ENCODE results near the gene PHF21B. TPM values are rescaled to one million over a fixed set of nuclear protein-coding genes. Genes with fewer than 3 reads are reported as not detected.

Gene PHF21B
- total and polyA plus RNA-seq, 2 donors (not counting 1 experiment from before 2014, with no cell fraction given) = 0.17 TPM; not detected in 1

GRCh38 chr22:44913198-44913983 lies 96.4 kb downstream of the PHF21B start:
- DNase-seq (ENCODE audit: low read depth in 2 of 2) = no peak
- Histone ChIP-seq H3K4me1 (ENCODE audit: control insufficient read depth, extremely low read depth, insufficient read depth, low read length) (no peaks in the 10 kb centered on the region), H3K36me3 (ENCODE audit: control insufficient read depth, insufficient read depth, low read length) (no peaks in the 10 kb centered on the region), H2AFZ (ENCODE audit: low read length) (no peak overlapping the region), H4K20me1 (ENCODE audit: control insufficient read depth, extremely low read depth, insufficient read depth, low read length) (no peaks in the 10 kb centered on the region), H3K4me3 (replicated peaks in 1 of 4; ENCODE audit: control extremely low read depth in 1 of 4, insufficient read depth in 1 of 4, low read depth in 3 of 4, low read length in 4 of 4) (no peak overlapping the region), H3K79me2 (ENCODE audit: control insufficient read depth, insufficient read depth, low read length) (no peaks in the 10 kb centered on the region), H3K27ac (ENCODE audit: insufficient read depth, low read length) (no peak overlapping the region), H3K9ac (ENCODE audit: insufficient read depth, low read length) (no peak overlapping the region), H3K9me3 (ENCODE audit: control insufficient read depth, insufficient read depth, low read depth, low read length) (no peaks in the 10 kb centered on the region), H3K4me2 (ENCODE audit: extremely low read depth, insufficient read depth, low read length) (no peak overlapping the region), H3K27me3 (ENCODE audit: control insufficient read depth, insufficient read depth, low read length) (no peaks in the 10 kb centered on the region)
- TF ChIP-seq EZH2 (IDR thresholded peaks at IDR 0.05; ENCODE audit: low read length, missing control alignments) (no peak), CTCF (conservative IDR thresholded peaks at IDR 0.05 in 1 of 2, IDR thresholded peaks at IDR 0.05 in 1 of 2; ENCODE audit: low read depth in 1 of 2, low read length in 2 of 2) (no peak)

- no peaks in the 10 kb centered on the region for H3K79me2 ChIP-seq (ENCODE audit: control insufficient read depth, insufficient read depth, low read length)
- H3K9ac ChIP-seq (ENCODE audit: insufficient read depth, low read length) = no peak overlapping the region
- no peaks in the 10 kb centered on the region for H3K27me3 ChIP-seq (ENCODE audit: control insufficient read depth, insufficient read depth, low read length)
- H3K4me1 ChIP-seq (ENCODE audit: control insufficient read depth, extremely low read depth, insufficient read depth, low read length) = no peaks in the 10 kb centered on the region
- H3K4me3 ChIP-seq (replicated peaks in 1 of 4; ENCODE audit: control extremely low read depth in 1 of 4, insufficient read depth in 1 of 4, low read depth in 3 of 4, low read length in 4 of 4) = no peak overlapping the region
- H3K36me3 ChIP-seq (ENCODE audit: control insufficient read depth, insufficient read depth, low read length) = no peaks in the 10 kb centered on the region
- no peaks in the 10 kb centered on the region for H3K9me3 ChIP-seq (ENCODE audit: control insufficient read depth, insufficient read depth, low read depth, low read length)
- no peak overlapping the region for H3K4me2 ChIP-seq (ENCODE audit: extremely low read depth, insufficient read depth, low read length)
- TF ChIP-seq CTCF (conservative IDR thresholded peaks at IDR 0.05 in 1 of 2, IDR thresholded peaks at IDR 0.05 in 1 of 2; ENCODE audit: low read depth in 1 of 2, low read length in 2 of 2) (no peak), EZH2 (IDR thresholded peaks at IDR 0.05; ENCODE audit: low read length, missing control alignments) (no peak)
- H3K27ac ChIP-seq (ENCODE audit: insufficient read depth, low read length) = no peak overlapping the region
- no peak for DNase-seq (ENCODE audit: low read depth in 2 of 2)
- H4K20me1 ChIP-seq (ENCODE audit: control insufficient read depth, extremely low read depth, insufficient read depth, low read length) = no peaks in the 10 kb centered on the region
- H2AFZ ChIP-seq (ENCODE audit: low read length) = no peak overlapping the region
These were observed 100.6 kb downstream of the PHF21B start for GRCh38 chr22:44909241-44909640.

DNA sequence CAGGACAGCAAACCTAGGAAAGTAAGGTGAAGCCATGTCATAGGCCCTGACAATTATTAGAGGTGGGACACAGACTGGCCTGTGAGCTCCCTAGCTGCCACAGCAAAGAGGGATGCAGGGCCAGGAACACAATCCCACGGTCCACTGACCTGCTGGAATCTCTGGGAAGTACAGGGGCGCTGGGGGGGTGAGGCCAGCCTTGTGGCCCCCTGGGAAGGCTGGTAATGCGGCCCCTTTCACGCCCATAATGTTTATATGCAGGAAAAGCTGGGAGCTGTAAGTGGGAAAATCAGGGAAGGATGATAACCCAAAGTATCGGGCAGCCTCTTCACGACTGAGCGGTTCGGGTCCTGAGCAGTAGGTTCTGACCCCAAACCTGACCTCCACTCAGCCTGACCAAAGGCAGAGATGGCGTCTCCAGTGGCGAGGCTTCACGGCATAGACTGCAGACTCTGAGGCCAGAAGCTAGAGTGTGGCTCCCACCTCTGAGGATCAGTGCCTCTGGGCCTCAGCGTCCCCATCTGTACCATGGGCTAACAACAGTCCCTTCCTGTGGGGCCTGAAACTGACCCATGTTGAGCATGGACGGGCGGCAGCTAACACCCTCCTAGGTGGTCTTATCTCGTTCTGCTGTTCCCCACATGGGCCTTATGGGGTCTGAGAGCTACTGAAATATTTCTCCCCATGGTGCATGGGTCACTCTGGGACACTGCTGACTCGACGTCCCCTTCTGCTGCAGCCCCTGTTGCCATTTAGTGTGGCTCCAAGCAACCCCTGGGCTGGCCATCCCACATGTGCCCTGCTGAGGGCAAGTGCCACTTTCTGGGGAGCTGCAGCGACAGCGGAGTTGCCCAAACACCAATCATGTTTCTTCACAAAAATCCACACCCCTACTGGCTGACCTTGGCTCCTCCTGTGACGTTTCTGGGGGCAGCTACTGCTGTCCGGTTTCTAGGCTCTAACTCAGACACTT lies 101.8 kb downstream of the PHF21B start:
- DNase-seq (ENCODE audit: low read depth in 2 of 2) = no peak
- Histone ChIP-seq H3K9me3 (ENCODE audit: control insufficient read depth, insufficient read depth, low read depth, low read length) (no peaks in the 10 kb centered on the region), H3K4me1 (ENCODE audit: control insufficient read depth, extremely low read depth, insufficient read depth, low read length) (no peaks in the 10 kb centered on the region), H3K4me3 (replicated peaks in 1 of 4; ENCODE audit: control extremely low read depth in 1 of 4, insufficient read depth in 1 of 4, low read depth in 3 of 4, low read length in 4 of 4) (no peak overlapping the region), H3K27me3 (ENCODE audit: control insufficient read depth, insufficient read depth, low read length) (no peaks in the 10 kb centered on the region), H3K9ac (ENCODE audit: insufficient read depth, low read length) (no peak overlapping the region), H2AFZ (ENCODE audit: low read length) (no peak overlapping the region), H3K79me2 (ENCODE audit: control insufficient read depth, insufficient read depth, low read length) (no peaks in the 10 kb centered on the region), H3K36me3 (ENCODE audit: control insufficient read depth, insufficient read depth, low read length) (no peaks in the 10 kb centered on the region), H4K20me1 (ENCODE audit: control insufficient read depth, extremely low read depth, insufficient read depth, low read length) (no peaks in the 10 kb centered on the region), H3K27ac (ENCODE audit: insufficient read depth, low read length) (no peak overlapping the region), H3K4me2 (ENCODE audit: extremely low read depth, insufficient read depth, low read length) (no peak overlapping the region)
- TF ChIP-seq CTCF (conservative IDR thresholded peaks at IDR 0.05 in 1 of 2, IDR thresholded peaks at IDR 0.05 in 1 of 2; ENCODE audit: low read depth in 1 of 2, low read length in 2 of 2) = no peak
- TF ChIP-seq EZH2 (IDR thresholded peaks at IDR 0.05; ENCODE audit: low read length, missing control alignments) = no peak
